Astrocyte (in vitro differentiated cells and primary cell): ENCODE results near the gene ACTRT2. TPM values are rescaled to one million over a fixed set of nuclear protein-coding genes. Genes with fewer than 3 reads are reported as not detected.

Source experiments
- DNase-seq: peaks from one replicate; pipeline ENCODE4 v3.0.0-alpha.2; 2010; ENCODE audit warnings: low read depth
- FAIRE-seq: peaks from 2 replicates; lab custom pipeline; 2011; peaks lifted over from hg19 to GRCh38; lab: Jason Lieb, UNC
- H2AFZ ChIP-seq: 2 replicates; pipeline ENCODE4 v1.6.0; 2012; ENCODE audit warnings: low read depth, low read length, inconsistent platforms
- H3K27ac ChIP-seq: 2 replicates; pipeline ENCODE4 v1.5.1; 2011; ENCODE audit warnings: low read depth, low read length, inconsistent platforms
- H3K27me3 ChIP-seq: 2 replicates; pipeline ENCODE4 v1.6.0; 2011; ENCODE audit warnings: low read length, inconsistent platforms; ENCODE audit not compliant: insufficient read depth
- H3K36me3 ChIP-seq: 2 replicates; pipeline ENCODE4 v1.5.1; 2011; ENCODE audit warnings: low read length, inconsistent platforms; ENCODE audit not compliant: insufficient read depth
- H3K4me1 ChIP-seq: 2 replicates; pipeline ENCODE4 v1.5.1; 2011; ENCODE audit warnings: low read length, inconsistent platforms; ENCODE audit not compliant: insufficient read depth
- H3K4me2 ChIP-seq: 2 replicates; pipeline ENCODE4 v1.6.0; 2012; ENCODE audit warnings: low read length, inconsistent platforms
- H3K4me3 ChIP-seq: 2 replicates; pipeline ENCODE4 v1.5.1; 2011; ENCODE audit warnings: low read depth, mild to moderate bottlenecking, low read length, inconsistent platforms; ENCODE audit not compliant: insufficient read depth
- H3K79me2 ChIP-seq: 2 replicates; pipeline ENCODE4 v1.6.0; 2012; ENCODE audit warnings: mild to moderate bottlenecking, low read length, inconsistent platforms; ENCODE audit not compliant: insufficient read depth
- H3K9ac ChIP-seq: 2 replicates; pipeline ENCODE4 v1.6.0; 2012; ENCODE audit warnings: mild to moderate bottlenecking, low read length, inconsistent platforms
- H3K9me3 ChIP-seq: 2 replicates; pipeline ENCODE4 v1.5.1; 2012; ENCODE audit warnings: low read depth, mild to moderate bottlenecking, low read length, inconsistent platforms; ENCODE audit not compliant: insufficient read depth
- H4K20me1 ChIP-seq: 2 replicates; pipeline ENCODE4 v1.6.0; 2012; ENCODE audit warnings: low read length, inconsistent platforms; ENCODE audit not compliant: insufficient read depth
- H3K27ac Mint-ChIP-seq: one replicate; pipeline ENCODE4 v1.8.0; 2021; ENCODE audit warnings: mild to moderate bottlenecking, mixed read lengths; ENCODE audit not compliant: unreplicated experiment
- H3K27me3 Mint-ChIP-seq: one replicate; pipeline ENCODE4 v1.8.0; 2021; ENCODE audit warnings: low read depth, mixed read lengths; ENCODE audit not compliant: unreplicated experiment
- H3K36me3 Mint-ChIP-seq: one replicate; pipeline ENCODE4 v1.8.0; 2021; ENCODE audit warnings: low read depth, mixed read lengths; ENCODE audit not compliant: unreplicated experiment
- H3K4me1 Mint-ChIP-seq: one replicate; pipeline ENCODE4 v1.8.0; 2021; ENCODE audit warnings: low read depth, mixed read lengths; ENCODE audit not compliant: unreplicated experiment
- H3K4me3 Mint-ChIP-seq: one replicate; pipeline ENCODE4 v1.8.0; 2021; ENCODE audit warnings: mild to moderate bottlenecking, moderate library complexity, mixed read lengths; ENCODE audit not compliant: unreplicated experiment
- H3K9me3 Mint-ChIP-seq: one replicate; pipeline ENCODE4 v1.8.0; 2021; ENCODE audit warnings: mild to moderate bottlenecking, mixed read lengths; ENCODE audit not compliant: unreplicated experiment
- CTCF ChIP-seq: IDR thresholded peaks from 2 replicates; pipeline ENCODE4 v1.5.1; 2011; ENCODE audit warnings: low read depth, mild to moderate bottlenecking, inconsistent platforms, low read length, moderate library complexity; ENCODE audit not compliant: insufficient read depth
- EZH2 ChIP-seq: IDR thresholded peaks from 2 replicates; pipeline ENCODE4 v1.6.1; 2012; ENCODE audit warnings: mild to moderate bottlenecking, low read length, inconsistent platforms; ENCODE audit not compliant: insufficient read depth
- total RNA-seq: library from RNA; stranded (reverse); gene quantifications from 2 replicates; pipeline ENCODE4 v1.2.1, GENCODE V29; 2021

The ACTRT2 gene
- total RNA-seq, 1 donor from 2014 or later, result not detected

GRCh38 chr1:3037281-3038040 lies 16.2 kb downstream of the ACTRT2 start:
- H2AFZ ChIP-seq, result no peak overlapping the region
- no peak overlapping the region for H3K9ac ChIP-seq
- peaks cover 41% of the 10 kb centered on the region for H3K27me3 Mint-ChIP-seq
- H4K20me1 ChIP-seq, result no peaks in the 10 kb centered on the region
- H3K4me2 ChIP-seq, result no peak overlapping the region
- no peaks in the 10 kb centered on the region for H3K27me3 ChIP-seq
- peaks cover 1% of the 10 kb centered on the region for H3K9me3 Mint-ChIP-seq
- H3K9me3 ChIP-seq, result no peaks in the 10 kb centered on the region
- TF ChIP-seq CTCF, result no peak
- no peak for TF ChIP-seq EZH2
- FAIRE-seq (no peak), DNase-seq (no peak)
- H3K4me1 ChIP-seq, result no peaks in the 10 kb centered on the region
- no peaks in the 10 kb centered on the region for H3K4me1 Mint-ChIP-seq
- no peak overlapping the region for H3K27ac ChIP-seq
- no peak overlapping the region for H3K4me3 Mint-ChIP-seq
- no peak overlapping the region for H3K4me3 ChIP-seq
- H3K27ac Mint-ChIP-seq, result no peak overlapping the region
- H3K36me3 ChIP-seq, result no peaks in the 10 kb centered on the region
- no peaks in the 10 kb centered on the region for H3K36me3 Mint-ChIP-seq
- no peaks in the 10 kb centered on the region for H3K79me2 ChIP-seq

- H3K9me3 Mint-ChIP-seq, result peaks cover 1% of the 10 kb centered on the region
- H3K4me1 ChIP-seq, result no peaks in the 10 kb centered on the region
- H3K27ac ChIP-seq, result no peak overlapping the region
- H3K79me2 ChIP-seq, result no peaks in the 10 kb centered on the region
- H3K27me3 Mint-ChIP-seq, result peaks cover 36% of the 10 kb centered on the region
- H3K4me2 ChIP-seq, result no peak overlapping the region
- H3K36me3 ChIP-seq, result no peaks in the 10 kb centered on the region
- no peaks in the 10 kb centered on the region for H3K27me3 ChIP-seq
- no peaks in the 10 kb centered on the region for H4K20me1 ChIP-seq
- TF ChIP-seq EZH2 (no peak), CTCF (no peak)
- no peak for DNase-seq
- H3K4me3 Mint-ChIP-seq, result no peak overlapping the region
- H3K4me3 ChIP-seq, result no peak overlapping the region
- no peak for FAIRE-seq
- H3K4me1 Mint-ChIP-seq, result no peaks in the 10 kb centered on the region
- no peak overlapping the region for H2AFZ ChIP-seq
- H3K9me3 ChIP-seq, result no peaks in the 10 kb centered on the region
- no peak overlapping the region for H3K27ac Mint-ChIP-seq
- H3K36me3 Mint-ChIP-seq, result no peaks in the 10 kb centered on the region
- no peak overlapping the region for H3K9ac ChIP-seq
Measured at GRCh38 chr1:3038113-3038551, 16.9 kb downstream of the ACTRT2 start.

- Mint-ChIP-seq H3K4me3 (no peak overlapping the region), H3K9me3 (peaks cover 1% of the 10 kb centered on the region), H3K27ac (no peak overlapping the region), H3K4me1 (no peaks in the 10 kb centered on the region), H3K36me3 (no peaks in the 10 kb centered on the region), H3K27me3 (peaks cover 33% of the 10 kb centered on the region)
- Histone ChIP-seq H3K36me3 (no peaks in the 10 kb centered on the region), H3K9ac (no peak overlapping the region), H4K20me1 (no peaks in the 10 kb centered on the region), H3K4me1 (no peaks in the 10 kb centered on the region), H3K4me3 (no peak overlapping the region), H3K79me2 (no peaks in the 10 kb centered on the region), H3K9me3 (no peaks in the 10 kb centered on the region), H3K27ac (no peak overlapping the region), H3K27me3 (no peaks in the 10 kb centered on the region), H3K4me2 (no peak overlapping the region), H2AFZ (no peak overlapping the region)
- TF ChIP-seq CTCF (no peak), EZH2 (no peak)
- FAIRE-seq, result no peak
- no peak for DNase-seq
Measured at GRCh38 chr1:3038571-3039181, 17.4 kb downstream of the ACTRT2 start.
